ENCODE measurements around the gene FAM163B. TPM values are rescaled to one million over a fixed set of nuclear protein-coding genes. Genes with fewer than 3 reads are reported as not detected.

Gene FAM163B
- polyA plus RNA-seq, 1 of the 3 experiments (the other 2 are of a cell fraction) = 0.05 TPM

- Histone ChIP-seq H3K4me3 (ENCODE audit: low read depth in 2 of 2, low read length in 1 of 2) (no peak overlapping the region), H3K4me2 (no peak overlapping the region), H3K9me2 (no peaks in the 10 kb centered on the region), H4K20me1 (ENCODE audit: insufficient read depth) (no peaks in the 10 kb centered on the region), H3K79me2 (ENCODE audit: insufficient read depth) (no peaks in the 10 kb centered on the region), H3K36me3 (replicated peaks in 1 of 2; ENCODE audit: control insufficient read depth in 1 of 2, insufficient read depth in 2 of 2, low read length in 1 of 2) (no peaks in the 10 kb centered on the region), H3F3A (replicated peaks; ENCODE audit: insufficient read depth) (no peaks in the 10 kb centered on the region), H3K9me3 (no peaks in the 10 kb centered on the region), H3K4me1 (ENCODE audit: control insufficient read depth in 1 of 2, insufficient read depth in 2 of 2, low read depth in 1 of 2, low read length in 1 of 2) (peaks cover 0 to 22% of the 10 kb centered on the region in 2 experiments; a peak in 1 of 4 replicates), H3K9ac (no peak overlapping the region), H3K27ac (ENCODE audit: low read depth in 2 of 2, low read length in 1 of 2) (peak overlapping the region in 1 of 2 experiments; percentile 87; a peak in 2 of 4 replicates), H3K27me3 (ENCODE audit: insufficient read depth) (peaks cover 21% of the 10 kb centered on the region; the same call in 1 of the 2 replicates), H2AFZ (ENCODE audit: low read depth) (no peak overlapping the region)
- TF ChIP-seq POLR2AphosphoS5 (IDR thresholded peaks at IDR 0.05; ENCODE audit: low read depth, low read length) = no peak
- TF ChIP-seq GABPA (IDR thresholded peaks at IDR 0.05; ENCODE audit: low read depth) = no peak
- no peak for TF ChIP-seq CTCF (IDR thresholded peaks at IDR 0.05)
- TF ChIP-seq RXRA (IDR thresholded peaks at IDR 0.05; ENCODE audit: borderline replicate concordance, low read depth) = no peak
- WGBS (ENCODE audit: low lambda C conversion rate) = 28% methylated on average over 3 of the region's 5 CpGs
- CTCF ChIA-PET = interaction anchor here (0.7 to 1.0 kb wide), 3 partner anchors 10 to 121 kb away, joined by 3 read pairs; no protein-coding TSS in a partner anchor
- DNase-seq = no peak
- POLR2A ChIA-PET = interaction anchor here (1.2 kb wide), 1 partner anchor 14 kb away, joined by 3 read pairs; the partner anchor contains the start of gene DBH
These were observed 13.4 kb upstream of the FAM163B start for GRCh38 chr9:133622555-133622954.

- 34% methylated on average over 10 of the region's 11 CpGs for WGBS (ENCODE audit: low lambda C conversion rate)
- DNase-seq = peak; percentile 51
- Histone ChIP-seq H3K27me3 (ENCODE audit: insufficient read depth) (peaks cover 21% of the 10 kb centered on the region; the same call in 1 of the 2 replicates), H3F3A (replicated peaks; ENCODE audit: insufficient read depth) (no peaks in the 10 kb centered on the region), H4K20me1 (ENCODE audit: insufficient read depth) (no peaks in the 10 kb centered on the region), H3K9me3 (no peaks in the 10 kb centered on the region), H3K36me3 (replicated peaks in 1 of 2; ENCODE audit: control insufficient read depth in 1 of 2, insufficient read depth in 2 of 2, low read length in 1 of 2) (no peaks in the 10 kb centered on the region), H3K4me2 (no peak overlapping the region), H3K79me2 (ENCODE audit: insufficient read depth) (no peaks in the 10 kb centered on the region), H3K4me1 (ENCODE audit: control insufficient read depth in 1 of 2, insufficient read depth in 2 of 2, low read depth in 1 of 2, low read length in 1 of 2) (peaks cover 0 to 19% of the 10 kb centered on the region in 2 experiments; a peak in 1 of 4 replicates), H3K9me2 (no peaks in the 10 kb centered on the region), H2AFZ (ENCODE audit: low read depth) (no peak overlapping the region), H3K27ac (ENCODE audit: low read depth in 2 of 2, low read length in 1 of 2) (peak overlapping the region in 1 of 2 experiments; percentile 87; a peak in 2 of 4 replicates), H3K9ac (no peak overlapping the region), H3K4me3 (ENCODE audit: low read depth in 2 of 2, low read length in 1 of 2) (no peak overlapping the region)
- POLR2A ChIA-PET = interaction anchor here (1.2 kb wide), 1 partner anchor 14 kb away, joined by 3 read pairs; the partner anchor contains the start of gene DBH
- CTCF ChIA-PET = interaction anchor here (0.9 to 1.0 kb wide), 2 partner anchors 26 to 120 kb away, joined by 3 read pairs; no protein-coding TSS in a partner anchor
- TF ChIP-seq EP300 (IDR thresholded peaks at IDR 0.05; ENCODE audit: borderline replicate concordance in 1 of 2, low read depth in 1 of 2, low read length in 1 of 2) = peak in 1 of 2 experiments; percentile 60; a peak in 1 of 4 replicates
- TF ChIP-seq SIN3A (IDR thresholded peaks at IDR 0.05; ENCODE audit: borderline replicate concordance, low read depth, low read length) = no peak
- TF ChIP-seq ELF1 (IDR thresholded peaks at IDR 0.05) = no peak
- TF ChIP-seq RAD21 (IDR thresholded peaks at IDR 0.05; ENCODE audit: low read length) = peak; percentile 17; the same call in 1 of the 2 replicates
These were observed 12.6 kb upstream of the FAM163B start for GRCh38 chr9:133621725-133622267.

Measured in SK-N-SH (cell line).